ENCODE data around the gene NAPSA. TPM values are rescaled to one million over a fixed set of nuclear protein-coding genes. Genes with fewer than 3 reads are reported as not detected.

The NAPSA gene
- total and polyA plus RNA-seq, 9 of the 15 experiments (the other 6 are each of a cell fraction or from before 2014, with no cell fraction given): 0.25 to 1.9 (median 0.69) TPM

DNA sequence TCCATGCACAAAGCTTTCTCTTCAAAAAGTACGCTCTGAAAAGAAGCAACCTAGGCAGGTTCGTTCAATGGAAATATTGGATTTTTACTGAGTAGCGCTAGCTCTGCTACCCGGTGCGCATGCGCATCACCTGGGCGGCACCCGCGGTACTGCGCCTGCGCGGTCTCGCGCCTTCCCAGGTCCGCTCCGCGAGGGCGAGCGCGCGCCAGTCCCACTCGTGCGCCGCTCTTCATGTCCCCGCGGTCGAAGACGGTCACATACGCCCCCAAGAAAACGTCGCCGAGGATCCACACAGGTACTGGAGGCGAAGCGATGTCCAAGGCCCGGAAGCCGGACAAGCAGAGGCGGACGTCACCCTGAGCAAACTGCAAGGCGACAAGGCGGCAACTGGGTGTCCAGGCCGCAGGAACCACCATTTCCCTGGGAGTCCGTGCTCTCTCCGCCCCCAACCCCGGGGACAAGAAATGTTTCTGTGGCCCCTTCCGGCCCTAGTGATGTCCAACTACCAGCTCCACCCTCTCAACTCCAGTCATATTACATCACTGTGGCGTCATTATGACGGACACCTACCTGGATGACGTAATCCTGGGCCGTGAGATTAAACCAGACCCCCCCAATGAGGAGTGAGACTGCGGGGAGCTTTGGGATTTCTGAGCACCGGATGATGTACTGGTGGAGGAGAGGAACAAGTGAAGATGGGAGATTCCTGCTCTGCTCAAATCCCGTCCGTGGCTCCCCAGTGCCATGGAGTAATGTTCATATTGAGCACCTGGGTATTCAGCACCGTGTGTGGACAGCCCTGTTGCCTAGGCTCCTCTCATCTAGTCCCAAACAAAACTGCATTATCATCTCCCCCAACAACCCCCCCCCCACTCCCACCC lies 31.5 kb downstream of the NAPSA start (continued):
- TF ChIP-seq TARDBP (IDR thresholded peaks at IDR 0.05) (peak; percentile 97), ZBTB7A (IDR thresholded peaks at IDR 0.05; ENCODE audit: borderline replicate concordance, control insufficient read depth, low read depth, low read length) (0 out of 2 replicates have a peak, but pooled peaks have one; percentile 15), ZNF174 (CRISPR knock-in tag; IDR thresholded peaks at IDR 0.05) (no peak), TAF7 (tag; IDR thresholded peaks at IDR 0.05) (peak; percentile 72; the same call in 1 of the 2 replicates), ZNF134 (CRISPR knock-in tag; conservative IDR thresholded peaks at IDR 0.05) (0 out of 2 replicates have a peak, but pooled peaks have one; percentile 52), NFRKB (IDR thresholded peaks at IDR 0.05; ENCODE audit: low read depth) (peak; percentile 72; the same call in 1 of the 2 replicates), KLF10 (CRISPR knock-in tag; IDR thresholded peaks at IDR 0.05) (no peak), HDAC1 (IDR thresholded peaks at IDR 0.05) (peak in 1 of 2 experiments; percentile 47; a peak in 1 of 4 replicates), ZFP36 (IDR thresholded peaks at IDR 0.05; ENCODE audit: low read depth, low read length, partially characterized antibody) (peak; percentile 24), CSDE1 (IDR thresholded peaks at IDR 0.05) (peak in 1 of 2 experiments; percentile 93; a peak in 2 of 4 replicates), KDM1A (IDR thresholded peaks at IDR 0.05) (peak in 1 of 2 experiments; percentile 50; a peak in 1 of 4 replicates), YY1 (IDR thresholded peaks at IDR 0.05; ENCODE audit: borderline replicate concordance in 1 of 3, control insufficient read depth in 1 of 3, extremely low read depth in 1 of 3, insufficient read depth in 3 of 3, insufficient read length in 1 of 3, insufficient replicate concordance in 2 of 3, low read depth in 1 of 3, low read length in 2 of 3) (peak in 1 of 3 experiments; percentile 53), CCNT2 (IDR thresholded peaks at IDR 0.05; ENCODE audit: borderline replicate concordance, extremely low read depth, insufficient read length, low read depth, low read length) (no peak)
- TF ChIP-seq, protein P1, sequence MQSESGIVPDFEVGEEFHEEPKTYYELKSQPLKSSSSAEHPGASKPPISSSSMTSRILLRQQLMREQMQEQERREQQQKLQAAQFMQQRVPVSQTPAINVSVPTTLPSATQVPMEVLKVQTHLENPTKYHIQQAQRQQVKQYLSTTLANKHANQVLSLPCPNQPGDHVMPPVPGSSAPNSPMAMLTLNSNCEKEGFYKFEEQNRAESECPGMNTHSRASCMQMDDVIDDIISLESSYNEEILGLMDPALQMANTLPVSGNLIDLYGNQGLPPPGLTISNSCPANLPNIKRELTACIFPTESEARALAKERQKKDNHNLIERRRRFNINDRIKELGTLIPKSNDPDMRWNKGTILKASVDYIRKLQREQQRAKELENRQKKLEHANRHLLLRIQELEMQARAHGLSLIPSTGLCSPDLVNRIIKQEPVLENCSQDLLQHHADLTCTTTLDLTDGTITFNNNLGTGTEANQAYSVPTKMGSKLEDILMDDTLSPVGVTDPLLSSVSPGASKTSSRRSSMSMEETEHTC (IDR thresholded peaks at IDR 0.05): 0 out of 2 replicates have a peak, but pooled peaks have one; percentile 15
- TF ChIP-seq, protein P2, sequence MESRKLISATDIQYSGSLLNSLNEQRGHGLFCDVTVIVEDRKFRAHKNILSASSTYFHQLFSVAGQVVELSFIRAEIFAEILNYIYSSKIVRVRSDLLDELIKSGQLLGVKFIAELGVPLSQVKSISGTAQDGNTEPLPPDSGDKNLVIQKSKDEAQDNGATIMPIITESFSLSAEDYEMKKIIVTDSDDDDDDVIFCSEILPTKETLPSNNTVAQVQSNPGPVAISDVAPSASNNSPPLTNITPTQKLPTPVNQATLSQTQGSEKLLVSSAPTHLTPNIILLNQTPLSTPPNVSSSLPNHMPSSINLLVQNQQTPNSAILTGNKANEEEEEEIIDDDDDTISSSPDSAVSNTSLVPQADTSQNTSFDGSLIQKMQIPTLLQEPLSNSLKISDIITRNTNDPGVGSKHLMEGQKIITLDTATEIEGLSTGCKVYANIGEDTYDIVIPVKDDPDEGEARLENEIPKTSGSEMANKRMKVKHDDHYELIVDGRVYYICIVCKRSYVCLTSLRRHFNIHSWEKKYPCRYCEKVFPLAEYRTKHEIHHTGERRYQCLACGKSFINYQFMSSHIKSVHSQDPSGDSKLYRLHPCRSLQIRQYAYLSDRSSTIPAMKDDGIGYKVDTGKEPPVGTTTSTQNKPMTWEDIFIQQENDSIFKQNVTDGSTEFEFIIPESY (CRISPR knock-in tag; IDR thresholded peaks at IDR 0.05): peak; percentile 69; the same call in 1 of the 2 replicates
- TF ChIP-seq, protein P3, sequence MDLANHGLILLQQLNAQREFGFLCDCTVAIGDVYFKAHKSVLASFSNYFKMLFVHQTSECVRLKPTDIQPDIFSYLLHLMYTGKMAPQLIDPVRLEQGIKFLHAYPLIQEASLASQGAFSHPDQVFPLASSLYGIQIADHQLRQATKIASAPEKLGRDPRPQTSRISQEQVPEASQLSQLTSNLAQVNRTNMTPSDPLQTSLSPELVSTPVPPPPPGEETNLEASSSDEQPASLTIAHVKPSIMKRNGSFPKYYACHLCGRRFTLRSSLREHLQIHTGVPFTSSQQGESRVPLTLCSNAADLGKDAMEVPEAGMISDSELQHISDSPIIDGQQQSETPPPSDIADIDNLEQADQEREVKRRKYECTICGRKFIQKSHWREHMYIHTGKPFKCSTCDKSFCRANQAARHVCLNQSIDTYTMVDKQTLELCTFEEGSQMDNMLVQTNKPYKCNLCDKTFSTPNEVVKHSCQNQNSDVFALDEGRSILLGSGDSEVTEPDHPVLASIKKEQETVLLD (IDR thresholded peaks at IDR 0.05): peak; percentile 98
- TF ChIP-seq, protein P4, sequence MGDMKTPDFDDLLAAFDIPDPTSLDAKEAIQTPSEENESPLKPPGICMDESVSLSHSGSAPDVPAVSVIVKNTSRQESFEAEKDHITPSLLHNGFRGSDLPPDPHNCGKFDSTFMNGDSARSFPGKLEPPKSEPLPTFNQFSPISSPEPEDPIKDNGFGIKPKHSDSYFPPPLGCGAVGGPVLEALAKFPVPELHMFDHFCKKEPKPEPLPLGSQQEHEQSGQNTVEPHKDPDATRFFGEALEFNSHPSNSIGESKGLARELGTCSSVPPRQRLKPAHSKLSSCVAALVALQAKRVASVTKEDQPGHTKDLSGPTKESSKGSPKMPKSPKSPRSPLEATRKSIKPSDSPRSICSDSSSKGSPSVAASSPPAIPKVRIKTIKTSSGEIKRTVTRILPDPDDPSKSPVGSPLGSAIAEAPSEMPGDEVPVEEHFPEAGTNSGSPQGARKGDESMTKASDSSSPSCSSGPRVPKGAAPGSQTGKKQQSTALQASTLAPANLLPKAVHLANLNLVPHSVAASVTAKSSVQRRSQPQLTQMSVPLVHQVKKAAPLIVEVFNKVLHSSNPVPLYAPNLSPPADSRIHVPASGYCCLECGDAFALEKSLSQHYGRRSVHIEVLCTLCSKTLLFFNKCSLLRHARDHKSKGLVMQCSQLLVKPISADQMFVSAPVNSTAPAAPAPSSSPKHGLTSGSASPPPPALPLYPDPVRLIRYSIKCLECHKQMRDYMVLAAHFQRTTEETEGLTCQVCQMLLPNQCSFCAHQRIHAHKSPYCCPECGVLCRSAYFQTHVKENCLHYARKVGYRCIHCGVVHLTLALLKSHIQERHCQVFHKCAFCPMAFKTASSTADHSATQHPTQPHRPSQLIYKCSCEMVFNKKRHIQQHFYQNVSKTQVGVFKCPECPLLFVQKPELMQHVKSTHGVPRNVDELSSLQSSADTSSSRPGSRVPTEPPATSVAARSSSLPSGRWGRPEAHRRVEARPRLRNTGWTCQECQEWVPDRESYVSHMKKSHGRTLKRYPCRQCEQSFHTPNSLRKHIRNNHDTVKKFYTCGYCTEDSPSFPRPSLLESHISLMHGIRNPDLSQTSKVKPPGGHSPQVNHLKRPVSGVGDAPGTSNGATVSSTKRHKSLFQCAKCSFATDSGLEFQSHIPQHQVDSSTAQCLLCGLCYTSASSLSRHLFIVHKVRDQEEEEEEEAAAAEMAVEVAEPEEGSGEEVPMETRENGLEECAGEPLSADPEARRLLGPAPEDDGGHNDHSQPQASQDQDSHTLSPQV (IDR thresholded peaks at IDR 0.05): peak; percentile 97

Measured in K562 (cell line).